Keratinocyte (primary cell): ENCODE data around the gene TERT. TPM values are rescaled to one million over a fixed set of nuclear protein-coding genes. Genes with fewer than 3 reads are reported as not detected.
"Not testable (repeated sequence)": the region's sequence is repeated elsewhere in the genome, so short reads cannot be mapped to it uniquely, and the experiment has no call there.

ENCODE experiments used
- DNase-seq: peaks from one replicate; pipeline ENCODE4 v3.0.0-alpha.2; 2011; ENCODE audit warnings: low read depth, missing footprints, low spot score
- FAIRE-seq: peaks from 2 replicates; lab custom pipeline; 2011; peaks lifted over from hg19 to GRCh38; lab: Jason Lieb, UNC
- H2AFZ ChIP-seq: 2 replicates; pipeline ENCODE4 v1.6.0; 2012; ENCODE audit warnings: low read length, control low read depth, inconsistent platforms; ENCODE audit not compliant: control insufficient read depth
- H3K27ac ChIP-seq: 2 replicates; pipeline ENCODE4 v1.5.1; 2011; ENCODE audit warnings: low read length; ENCODE audit not compliant: control insufficient read depth, insufficient read depth
- H3K27me3 ChIP-seq: 3 replicates; pipeline ENCODE4 v1.6.0; 2011; ENCODE audit warnings: low read length; ENCODE audit not compliant: control insufficient read depth, insufficient read depth; ENCODE audit errors: extremely low read depth
- H3K36me3 ChIP-seq, 2 experiments: 2 replicates in 1 of 2; 3 replicates in 1 of 2; pipeline ENCODE4 v1.5.1; 2011; ENCODE audit warnings: low read length in 2 of 2, mild to moderate bottlenecking in 1 of 2; ENCODE audit not compliant: control insufficient read depth in 2 of 2, insufficient read depth in 2 of 2; ENCODE audit errors: extremely low read depth in 1 of 2
- H3K4me1 ChIP-seq: 3 replicates; pipeline ENCODE4 v1.5.1; 2011; ENCODE audit warnings: low read length; ENCODE audit not compliant: control insufficient read depth, insufficient read depth; ENCODE audit errors: extremely low read depth
- H3K4me2 ChIP-seq: 3 replicates; pipeline ENCODE4 v1.6.0; 2011; ENCODE audit warnings: low read depth, low read length; ENCODE audit not compliant: control insufficient read depth, insufficient read depth; ENCODE audit errors: extremely low read depth
- H3K4me3 ChIP-seq, 3 experiments: fragments of 200-600 bp in 1 of 3; sonication (generic) in 1 of 3; 2 replicates in 2 of 3; 3 replicates in 1 of 3; pipeline ENCODE4 v1.5.1; 2011 to 2016; ENCODE audit warnings: low read length in 3 of 3, mild to moderate bottlenecking in 3 of 3, control low read depth in 2 of 3, inconsistent platforms in 1 of 3, low read depth in 1 of 3, mixed read lengths in 1 of 3, mixed run types in 1 of 3, moderate library complexity in 1 of 3; ENCODE audit not compliant: control insufficient read depth in 2 of 3, insufficient read depth in 2 of 3; ENCODE audit errors: extremely low read depth in 1 of 3
- H3K79me2 ChIP-seq: 2 replicates; pipeline ENCODE4 v1.6.0; 2012; ENCODE audit warnings: low read length; ENCODE audit not compliant: control insufficient read depth, insufficient read depth
- H3K9ac ChIP-seq: 3 replicates; pipeline ENCODE4 v1.6.0; 2011; ENCODE audit warnings: low read length; ENCODE audit not compliant: control insufficient read depth, insufficient read depth; ENCODE audit errors: extremely low read depth
- H3K9me1 ChIP-seq: 3 replicates; pipeline ENCODE4 v1.6.0; 2011; ENCODE audit warnings: low read length; ENCODE audit not compliant: control insufficient read depth, insufficient read depth; ENCODE audit errors: extremely low read depth
- H3K9me3 ChIP-seq: 2 replicates; pipeline ENCODE4 v1.5.1; 2012; ENCODE audit warnings: low read depth, low read length; ENCODE audit not compliant: control insufficient read depth
- H4K20me1 ChIP-seq: 3 replicates; pipeline ENCODE4 v1.6.0; 2011; ENCODE audit warnings: low read length; ENCODE audit not compliant: control insufficient read depth, insufficient read depth; ENCODE audit errors: extremely low read depth
- CTCF ChIP-seq, 3 experiments: IDR thresholded peaks in 1 of 3; conservative IDR thresholded peaks in 1 of 3; optimal IDR thresholded peaks in 1 of 3; 2 replicates in 2 of 3; 3 replicates in 1 of 3; pipeline versions ENCODE3 to v1.5.1; 2011; ENCODE audit warnings: low read length in 3 of 3, mild to moderate bottlenecking in 3 of 3, moderate library complexity in 2 of 3, control low read depth in 1 of 3, inconsistent platforms in 1 of 3; ENCODE audit not compliant: insufficient read depth in 2 of 3; ENCODE audit errors: extremely low read depth in 1 of 3
- EZH2 ChIP-seq: IDR thresholded peaks from one replicate; pipeline ENCODE4 v1.6.1; 2012; ENCODE audit warnings: inconsistent platforms, mild to moderate bottlenecking, low read length, moderate library complexity
- dilution Hi-C: fragments of 300-500 bp; cut with MboI; formaldehyde crosslinking; loops from one replicate; pipeline ENCODE4 v1.7.0; 2020; ENCODE audit warnings: low sequenced_read_pairs; ENCODE audit not compliant: extremely low pct_ligation_motif_present
- polyA plus RNA-seq, 5 experiments: library from polyadenylated mRNA; depleted of rRNA in 3 of 5; stranded (reverse) in 3 of 5; stranded (forward) in 1 of 5; unstranded in 1 of 5; fragments of >200 nt; gene quantifications; 1 replicate in 1 of 5; 2 replicates in 3 of 5; 3 replicates in 1 of 5; pipeline versions ENCODE4 v1.2.1 to v1.2.3, GENCODE V29; 2011 to 2012; ENCODE audit warnings: missing spikeins in 2 of 5, low read depth in 1 of 5, low replicate concordance in 1 of 5

TERT gene
- polyA plus RNA-seq, 1 donor (not counting 4 experiments of a cell fraction or from before 2014, with no cell fraction given) = not detected

- peak overlapping the region; percentile 28 for H3K4me2 ChIP-seq
- DNase-seq = no peak
- H3K27me3 ChIP-seq = no peaks in the 10 kb centered on the region
- H3K36me3 ChIP-seq = peaks cover 28 to 42% of the 10 kb centered on the region in 2 experiments
- peak overlapping the region; percentile 58 for H3K27ac ChIP-seq
- no peaks in the 10 kb centered on the region for H3K9me1 ChIP-seq
- H3K4me1 ChIP-seq = peaks cover 42% of the 10 kb centered on the region
- FAIRE-seq = no peak
- H3K4me3 ChIP-seq = no peak overlapping the region
- peak overlapping the region; percentile 43 for H3K9ac ChIP-seq
- dilution Hi-C loops = no loop called here
- H2AFZ ChIP-seq = no peak overlapping the region
- H3K9me3 ChIP-seq = peaks cover 4% of the 10 kb centered on the region
- TF ChIP-seq EZH2 = no peak
- TF ChIP-seq CTCF (optimal IDR thresholded peaks at IDR 0.05 in 1 of 3, IDR thresholded peaks at IDR 0.05 in 1 of 3, conservative IDR thresholded peaks at IDR 0.05 in 1 of 3; ENCODE audit: extremely low read depth in 1 of 3, insufficient read depth in 2 of 3, low read length in 3 of 3) = no peak
- H4K20me1 ChIP-seq = peaks cover 4% of the 10 kb centered on the region
- peaks cover 2% of the 10 kb centered on the region for H3K79me2 ChIP-seq
Observed at GRCh38 chr5:1329111-1329579, 34.3 kb upstream of the TERT start.

DNA sequence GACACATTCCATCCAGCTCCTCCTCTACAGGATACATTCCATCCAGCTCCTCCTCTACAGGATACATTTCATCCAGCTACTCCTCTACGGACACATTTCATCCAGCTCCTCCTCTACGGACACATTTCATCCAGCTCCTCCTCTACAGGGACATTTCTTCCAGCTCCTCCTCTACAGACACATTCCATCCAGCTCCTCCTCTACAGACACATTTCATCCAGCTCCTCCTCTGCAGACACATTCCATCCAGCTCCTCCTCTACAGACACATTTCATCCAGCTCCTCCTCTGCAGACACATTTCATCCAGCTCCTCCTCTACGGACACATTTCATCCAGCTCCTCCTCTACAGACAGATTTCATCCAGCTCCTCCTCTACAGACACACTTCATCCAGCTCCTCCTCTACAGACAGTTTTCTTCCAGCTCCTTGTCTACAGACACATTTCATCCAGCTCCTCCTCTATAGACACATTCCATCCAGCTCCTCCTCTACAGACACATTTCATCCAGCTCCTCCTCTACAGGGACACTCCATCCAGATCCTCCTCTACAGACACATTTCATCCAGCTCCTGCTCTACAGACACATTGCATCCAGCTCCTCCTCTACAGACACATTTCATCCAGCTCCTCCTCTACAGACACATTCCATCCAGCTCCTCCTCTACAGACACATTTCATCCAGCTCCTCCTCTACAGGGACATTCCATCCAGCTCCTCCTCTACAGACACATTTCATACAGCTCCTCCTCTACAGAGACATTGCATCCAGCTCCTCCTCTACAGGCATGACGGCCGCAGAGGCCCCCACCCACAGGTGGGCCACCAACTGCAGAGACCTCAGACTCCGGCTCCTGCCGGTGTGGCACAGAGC, 33.6 kb upstream of the TERT start:
- H3K9me3 ChIP-seq, FAIRE-seq, H3K27me3 ChIP-seq, dilution Hi-C loops, H3K9me1 ChIP-seq, H4K20me1 ChIP-seq, H3K4me3 ChIP-seq, H3K79me2 ChIP-seq, H2AFZ ChIP-seq: not testable (repeated sequence)
- DNase-seq = peak; percentile 87
- Histone ChIP-seq H3K4me1 (peaks cover 42% of the 10 kb centered on the region), H3K27ac (peak overlapping the region; percentile 58), H3K4me2 (peak overlapping the region; percentile 28), H3K9ac (peak overlapping the region; percentile 43), H3K36me3 (peaks cover 28 to 42% of the 10 kb centered on the region in 2 experiments)

DNA sequence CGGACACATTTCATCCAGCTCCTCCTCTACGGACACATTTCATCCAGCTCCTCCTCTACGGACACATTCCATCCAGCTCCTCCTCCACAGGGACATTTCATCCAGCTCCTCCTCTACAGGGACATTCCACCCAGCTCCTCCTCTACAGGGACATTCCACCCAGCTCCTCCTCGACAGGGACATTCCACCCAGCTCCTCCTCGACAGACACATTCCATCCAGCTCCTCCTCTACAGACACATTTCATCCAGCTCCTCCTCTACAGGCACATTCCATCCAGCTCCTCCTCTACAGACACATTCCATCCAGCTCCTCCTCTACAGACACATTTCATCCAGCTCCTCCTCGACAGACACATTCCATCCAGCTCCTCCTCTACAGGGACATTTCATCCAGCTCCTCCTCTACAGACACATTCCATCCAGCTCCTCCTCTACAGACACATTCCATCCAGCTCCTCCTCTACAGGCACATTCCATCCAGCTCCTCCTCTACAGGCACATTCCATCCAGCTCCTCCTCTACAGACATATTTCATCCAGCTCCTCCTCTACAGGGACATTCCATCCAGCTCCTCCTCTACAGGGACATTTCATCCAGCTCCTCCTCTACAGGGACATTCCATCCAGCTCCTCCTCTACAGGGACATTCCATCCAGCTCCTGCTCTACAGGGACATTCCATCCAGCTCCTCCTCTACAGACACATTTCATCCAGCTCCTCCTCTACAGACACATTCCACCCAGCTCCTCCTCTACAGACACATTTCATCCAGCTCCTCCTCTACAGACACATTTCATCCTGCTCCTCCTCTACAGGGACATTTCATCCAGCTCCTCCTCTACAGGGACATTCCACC, 32.3 kb upstream of the TERT start:
- peaks cover 36% of the 10 kb centered on the region for H3K4me1 ChIP-seq
- H3K27ac ChIP-seq = peak overlapping the region; percentile 68
- H3K27me3 ChIP-seq, FAIRE-seq, H3K9me3 ChIP-seq, H3K9me1 ChIP-seq, H3K4me2 ChIP-seq, H3K9ac ChIP-seq, H4K20me1 ChIP-seq, H2AFZ ChIP-seq, dilution Hi-C loops, H3K79me2 ChIP-seq, H3K4me3 ChIP-seq: not testable (repeated sequence)
- DNase-seq = peak; percentile 87
- H3K36me3 ChIP-seq = peaks cover 31 to 32% of the 10 kb centered on the region in 2 experiments

DNA sequence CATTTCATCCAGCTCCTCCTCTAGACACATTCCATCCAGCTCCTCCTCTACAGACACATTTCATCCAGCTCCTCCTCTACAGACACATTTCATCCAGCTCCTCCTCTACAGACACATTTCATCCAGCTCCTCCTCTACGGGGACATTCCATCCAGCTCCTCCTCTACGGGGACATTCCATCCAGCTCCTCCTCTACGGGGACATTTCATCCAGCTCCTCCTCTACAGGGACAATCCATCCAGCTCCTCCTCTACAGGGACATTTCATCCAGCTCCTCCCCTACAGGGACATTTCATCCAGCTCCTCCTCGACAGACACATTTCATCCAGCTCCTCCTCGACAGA, 31.6 kb upstream of the TERT start:
- FAIRE-seq, H3K4me2 ChIP-seq, H3K79me2 ChIP-seq, H3K9ac ChIP-seq, H4K20me1 ChIP-seq, H3K27me3 ChIP-seq, H3K9me3 ChIP-seq, dilution Hi-C loops, H3K4me3 ChIP-seq, H2AFZ ChIP-seq, H3K9me1 ChIP-seq: not testable (repeated sequence)
- Histone ChIP-seq H3K4me1 (peaks cover 30% of the 10 kb centered on the region), H3K36me3 (peaks cover 29 to 34% of the 10 kb centered on the region in 2 experiments), H3K27ac (peak overlapping the region; percentile 14)
- peak; percentile 44 for DNase-seq
